IPS-18a (cell line): ENCODE results near the gene LEP.
"Not testable (repeated sequence)": the region's sequence is repeated elsewhere in the genome, so short reads cannot be mapped to it uniquely, and the experiment has no call there.

Experiments used
- H3K27ac ChIP-seq: one replicate; pipeline ENCODE4 v1.5.1; 2013; ENCODE audit warnings: low read length
- H3K27me3 ChIP-seq: one replicate; pipeline ENCODE4 v1.6.1; 2013; ENCODE audit warnings: mild to moderate bottlenecking, low read length; ENCODE audit not compliant: control insufficient read depth, insufficient read depth
- H3K36me3 ChIP-seq: one replicate; pipeline ENCODE4 v1.6.1; 2013; ENCODE audit warnings: low read depth, low read length; ENCODE audit not compliant: control insufficient read depth
- H3K4me1 ChIP-seq: one replicate; pipeline ENCODE4 v1.6.1; 2013; ENCODE audit warnings: low read depth, low read length; ENCODE audit not compliant: control insufficient read depth
- H3K4me3 ChIP-seq: one replicate; pipeline ENCODE4 v1.5.1; 2013; ENCODE audit warnings: low read length
- H3K9ac ChIP-seq: one replicate; pipeline ENCODE4 v1.6.1; 2013; ENCODE audit warnings: mild to moderate bottlenecking, low read length, moderate library complexity
- H3K9me3 ChIP-seq: one replicate; pipeline ENCODE4 v1.6.1; 2013; ENCODE audit warnings: low read depth, low read length; ENCODE audit not compliant: control insufficient read depth

The LEP gene

GRCh38 chr7:128280451-128280850, 39.4 kb downstream of the LEP start:
- H3K4me3 ChIP-seq, H3K36me3 ChIP-seq, H3K27ac ChIP-seq, H3K27me3 ChIP-seq, H3K9me3 ChIP-seq, H3K9ac ChIP-seq, H3K4me1 ChIP-seq: not testable (repeated sequence)

- Histone ChIP-seq H3K4me3 (no peak overlapping the region), H3K4me1 (no peaks in the 10 kb centered on the region), H3K36me3 (no peaks in the 10 kb centered on the region), H3K27ac (no peak overlapping the region), H3K9ac (no peak overlapping the region), H3K9me3 (no peaks in the 10 kb centered on the region), H3K27me3 (no peaks in the 10 kb centered on the region)
These were observed 40.7 kb downstream of the LEP start for GRCh38 chr7:128281605-128282380.

GRCh38 chr7:128284102-128284501, 43.0 kb downstream of the LEP start:
- Histone ChIP-seq H3K9ac (no peak overlapping the region), H3K27ac (no peak overlapping the region), H3K9me3 (no peaks in the 10 kb centered on the region), H3K36me3 (no peaks in the 10 kb centered on the region), H3K4me3 (no peak overlapping the region), H3K4me1 (no peaks in the 10 kb centered on the region), H3K27me3 (no peaks in the 10 kb centered on the region)

- H3K36me3 ChIP-seq = no peaks in the 10 kb centered on the region
- no peaks in the 10 kb centered on the region for H3K9me3 ChIP-seq
- no peak overlapping the region for H3K4me3 ChIP-seq
- no peaks in the 10 kb centered on the region for H3K27me3 ChIP-seq
- no peak overlapping the region for H3K27ac ChIP-seq
- no peak overlapping the region for H3K9ac ChIP-seq
- no peaks in the 10 kb centered on the region for H3K4me1 ChIP-seq
These were observed 46.5 kb downstream of the LEP start for GRCh38 chr7:128287556-128287955.

- not testable (repeated sequence) for H3K27ac ChIP-seq, H3K36me3 ChIP-seq, H3K9me3 ChIP-seq
These were observed 56.9 kb downstream of the LEP start for GRCh38 chr7:128298004-128298403.

GRCh38 chr7:128299109-128299607, 58.1 kb downstream of the LEP start:
- H3K9me3 ChIP-seq = no peaks in the 10 kb centered on the region
- peak overlapping the region; percentile 12 for H3K27ac ChIP-seq
- H3K36me3 ChIP-seq = peaks cover 8% of the 10 kb centered on the region
- H3K9ac ChIP-seq = no peak overlapping the region
- peaks cover 22% of the 10 kb centered on the region for H3K4me1 ChIP-seq
- no peak overlapping the region for H3K4me3 ChIP-seq
- H3K27me3 ChIP-seq = no peaks in the 10 kb centered on the region

More at GRCh38 chr7:128298004-128298403, 56.9 kb downstream of the LEP start:
- H3K27me3 ChIP-seq, H3K4me3 ChIP-seq, H3K9ac ChIP-seq: not testable (repeated sequence)
- peaks cover 22% of the 10 kb centered on the region for H3K4me1 ChIP-seq

- Histone ChIP-seq H3K4me1 (peaks cover 22% of the 10 kb centered on the region), H3K27ac (no peak overlapping the region), H3K9ac (no peak overlapping the region), H3K9me3 (no peaks in the 10 kb centered on the region), H3K27me3 (no peaks in the 10 kb centered on the region), H3K4me3 (no peak overlapping the region), H3K36me3 (peaks cover 25% of the 10 kb centered on the region)
These were observed 61.1 kb downstream of the LEP start for GRCh38 chr7:128302139-128302538.

GRCh38 chr7:128303133-128303532, 62.1 kb downstream of the LEP start:
- Histone ChIP-seq H3K4me1 (peaks cover 22% of the 10 kb centered on the region), H3K36me3 (peaks cover 34% of the 10 kb centered on the region), H3K27me3 (no peaks in the 10 kb centered on the region), H3K27ac (no peak overlapping the region), H3K4me3 (no peak overlapping the region), H3K9ac (no peak overlapping the region), H3K9me3 (no peaks in the 10 kb centered on the region)

GRCh38 chr7:128303643-128304042, 62.6 kb downstream of the LEP start:
- Histone ChIP-seq H3K4me1 (peaks cover 20% of the 10 kb centered on the region), H3K27ac (no peak overlapping the region), H3K36me3 (peaks cover 38% of the 10 kb centered on the region), H3K9me3 (no peaks in the 10 kb centered on the region), H3K9ac (no peak overlapping the region), H3K4me3 (no peak overlapping the region), H3K27me3 (no peaks in the 10 kb centered on the region)

- Histone ChIP-seq H3K9ac (no peak overlapping the region), H3K4me1 (peaks cover 15% of the 10 kb centered on the region), H3K9me3 (no peaks in the 10 kb centered on the region), H3K27me3 (no peaks in the 10 kb centered on the region), H3K36me3 (peaks cover 38% of the 10 kb centered on the region), H3K4me3 (no peak overlapping the region), H3K27ac (no peak overlapping the region)
These were observed 63.1 kb downstream of the LEP start for GRCh38 chr7:128304212-128304611.

- Histone ChIP-seq H3K36me3 (peaks cover 62% of the 10 kb centered on the region), H3K4me1 (no peaks in the 10 kb centered on the region), H3K9ac (no peak overlapping the region), H3K9me3 (no peaks in the 10 kb centered on the region), H3K4me3 (no peak overlapping the region), H3K27me3 (no peaks in the 10 kb centered on the region), H3K27ac (no peak overlapping the region)
These were observed 66.0 kb downstream of the LEP start for GRCh38 chr7:128307061-128307460.
